HepG2 (cell line): Measurements from ENCODE around the gene CEMP1. TPM values are rescaled to one million over a fixed set of nuclear protein-coding genes. Genes with fewer than 3 reads are reported as not detected.

Source experiments
- ATAD3A ChIP-seq: sonication (generic); formaldehyde crosslinking; IDR thresholded peaks from 2 replicates; pipeline ENCODE4 v1.4.0; 2020; ENCODE audit warnings: missing genetic modification reagents
- ATF7 ChIP-seq, 2 experiments: fragments of 450-650 bp in 1 of 2; sonication (generic) in 1 of 2; formaldehyde crosslinking in 1 of 2; IDR thresholded peaks; 2 replicates each; pipeline versions ENCODE4 v1.4.0 to v1.6.1; 2016 to 2020; ENCODE audit warnings: antibody characterized with exemption in 1 of 2, mild to moderate bottlenecking in 1 of 2, missing genetic modification reagents in 1 of 2
- DMTF1 ChIP-seq: sonication (generic); formaldehyde crosslinking; IDR thresholded peaks from 2 replicates; pipeline ENCODE4 v1.4.0; 2020; ENCODE audit warnings: mild to moderate bottlenecking, missing genetic modification reagents
- FUBP1 ChIP-seq: sonication (generic); formaldehyde crosslinking; IDR thresholded peaks from 2 replicates; pipeline ENCODE4 v1.5.1; 2020; ENCODE audit warnings: missing genetic modification reagents, mild to moderate bottlenecking, borderline replicate concordance
- GATA4 ChIP-seq: sonication (generic); IDR thresholded peaks from 2 replicates; pipeline ENCODE4 v1.6.1; 2016; ENCODE audit warnings: antibody characterized with exemption, low read depth, borderline replicate concordance
- KDM5B ChIP-seq: sonication (generic); formaldehyde crosslinking; IDR thresholded peaks from 2 replicates; pipeline ENCODE4 v1.4.0; 2020; ENCODE audit warnings: missing genetic modification reagents, mild to moderate bottlenecking, borderline replicate concordance
- MAF1 ChIP-seq: sonication (generic); formaldehyde crosslinking; IDR thresholded peaks from 2 replicates; pipeline ENCODE4 v1.5.0; 2020; ENCODE audit warnings: missing genetic modification reagents, borderline replicate concordance
- NAIF1 ChIP-seq: sonication (generic); formaldehyde crosslinking; IDR thresholded peaks from 2 replicates; pipeline ENCODE4 v1.5.0; 2020; ENCODE audit warnings: mild to moderate bottlenecking, missing genetic modification reagents, borderline replicate concordance
- NR2F6 ChIP-seq, 2 experiments: IDR thresholded peaks; 2 replicates each; pipeline ENCODE4 v1.6.1; 2016; ENCODE audit warnings: antibody characterized with exemption in 1 of 2, mild to moderate bottlenecking in 1 of 2
- ZBTB33 ChIP-seq: sonication (generic); formaldehyde crosslinking; IDR thresholded peaks from 2 replicates; pipeline ENCODE4 v1.4.0; 2020; ENCODE audit warnings: missing genetic modification reagents
- ZMAT3 ChIP-seq: sonication (generic); formaldehyde crosslinking; conservative IDR thresholded peaks from 2 replicates; pipeline ENCODE4 v1.7.0; 2021; ENCODE audit warnings: missing genetic modification reagents
- ZNF382 ChIP-seq: sonication (generic); formaldehyde crosslinking; IDR thresholded peaks from 2 replicates; pipeline ENCODE4 v1.5.0; 2020; ENCODE audit warnings: missing genetic modification reagents, mild to moderate bottlenecking, borderline replicate concordance
- ZNF652 ChIP-seq: IDR thresholded peaks from 2 replicates; pipeline ENCODE4 v1.6.1; 2016; ENCODE audit warnings: low read depth, borderline replicate concordance
- ZNF75D ChIP-seq: sonication (generic); formaldehyde crosslinking; IDR thresholded peaks from 2 replicates; pipeline ENCODE4 v1.8.1; 2023; ENCODE audit warnings: missing genetic modification reagents, mild to moderate bottlenecking, borderline replicate concordance
- ZSCAN25 ChIP-seq: sonication (generic); formaldehyde crosslinking; IDR thresholded peaks from 2 replicates; pipeline ENCODE4 v1.8.0; 2022; ENCODE audit warnings: mild to moderate bottlenecking, missing genetic modification reagents
- polyA plus RNA-seq, 8 experiments: library from polyadenylated mRNA; depleted of rRNA in 3 of 8; stranded (reverse) in 7 of 8; unstranded in 1 of 8; fragments of >200 nt; fragmentation: Illumina TruSeq in 4 of 8; extraction: Trizol in 4 of 8; gene quantifications; 2 replicates each; pipeline versions ENCODE4 v1.2.1 to v1.2.3, GENCODE V29; 2011 to 2016; ENCODE audit warnings: low read depth in 4 of 8, missing spikeins in 1 of 8, mixed read lengths in 1 of 8; ENCODE audit not compliant: insufficient read depth in 1 of 8
- total RNA-seq, 5 experiments: library from RNA; depleted of rRNA; stranded (reverse); fragments of >200 nt; fragmentation: Illumina TruSeq; extraction: Trizol; gene quantifications; 2 replicates each; pipeline ENCODE4 v1.2.3, GENCODE V29; 2016; ENCODE audit warnings: low read depth in 1 of 5
- TF ChIP-seq, protein P1 (sequence below): sonication (generic); formaldehyde crosslinking; IDR thresholded peaks from 2 replicates; pipeline ENCODE4 v1.5.1; 2020; ENCODE audit warnings: mild to moderate bottlenecking, missing genetic modification reagents, moderate library complexity
- TF ChIP-seq, protein P2 (sequence below): sonication (generic); formaldehyde crosslinking; IDR thresholded peaks from 2 replicates; pipeline ENCODE4 v1.5.0; 2020; ENCODE audit warnings: missing genetic modification reagents

Gene CEMP1
- total and polyA plus RNA-seq, 2 of the 13 experiments (the other 11 are each of a cell fraction or from before 2014, with no cell fraction given): not detected

DNA sequence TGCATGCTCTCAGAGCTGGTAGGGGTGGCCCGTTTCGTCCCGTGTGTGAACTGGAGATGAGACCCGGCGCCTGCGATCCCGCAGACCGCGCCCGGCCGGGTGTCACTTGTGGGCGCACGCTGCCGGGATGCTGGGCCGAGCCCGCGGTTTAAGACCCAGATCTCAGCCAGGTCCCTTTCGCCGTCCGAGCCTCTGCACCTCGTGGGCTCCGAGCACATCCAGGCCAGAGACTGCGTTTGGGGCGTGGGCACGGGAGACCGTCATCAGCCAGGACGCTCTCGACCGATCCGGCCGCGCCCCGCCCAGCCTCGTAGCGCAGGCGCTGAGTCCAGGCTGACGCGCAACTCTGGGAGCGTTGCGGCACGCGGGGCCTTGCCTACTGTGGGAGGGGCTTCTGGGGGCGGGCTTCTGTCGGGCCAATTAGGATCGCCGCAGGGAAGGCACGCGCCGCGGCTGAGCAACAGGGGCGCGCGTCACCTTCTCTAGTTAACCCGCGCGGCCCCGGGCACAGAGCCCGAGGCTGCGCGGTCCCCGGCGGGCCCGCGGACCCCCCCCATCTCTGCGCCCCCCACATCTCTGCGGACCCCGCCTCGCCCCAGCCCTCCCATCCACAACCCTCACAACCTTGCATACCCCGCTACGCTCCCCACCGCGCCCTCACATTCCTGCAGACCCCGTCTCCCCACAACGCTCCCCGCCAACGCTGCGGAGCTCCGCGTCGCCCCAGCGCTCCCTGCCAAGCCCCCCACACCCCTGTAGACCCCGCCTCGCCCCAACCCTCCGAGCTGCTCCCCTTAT lies 687 bp upstream of the CEMP1 start (continued):
- TF ChIP-seq, protein P1, sequence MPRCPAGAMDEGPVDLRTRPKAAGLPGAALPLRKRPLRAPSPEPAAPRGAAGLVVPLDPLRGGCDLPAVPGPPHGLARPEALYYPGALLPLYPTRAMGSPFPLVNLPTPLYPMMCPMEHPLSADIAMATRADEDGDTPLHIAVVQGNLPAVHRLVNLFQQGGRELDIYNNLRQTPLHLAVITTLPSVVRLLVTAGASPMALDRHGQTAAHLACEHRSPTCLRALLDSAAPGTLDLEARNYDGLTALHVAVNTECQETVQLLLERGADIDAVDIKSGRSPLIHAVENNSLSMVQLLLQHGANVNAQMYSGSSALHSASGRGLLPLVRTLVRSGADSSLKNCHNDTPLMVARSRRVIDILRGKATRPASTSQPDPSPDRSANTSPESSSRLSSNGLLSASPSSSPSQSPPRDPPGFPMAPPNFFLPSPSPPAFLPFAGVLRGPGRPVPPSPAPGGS: 0 out of 2 replicates have a peak, but pooled peaks have one; percentile 61
- no peak for TF ChIP-seq ATAD3A (CRISPR knock-in tag)
- TF ChIP-seq ATF7 (IDR thresholded peaks at IDR 0.05): no peak
- no peak for TF ChIP-seq ATF7 (CRISPR knock-in tag; IDR thresholded peaks at IDR 0.05)
- peak; percentile 95 for TF ChIP-seq ZNF652 (CRISPR knock-in tag)
- TF ChIP-seq NR2F6 (IDR thresholded peaks at IDR 0.05): no peak
- TF ChIP-seq NR2F6 (CRISPR knock-in tag; IDR thresholded peaks at IDR 0.05): 0 out of 2 replicates have a peak, but pooled peaks have one; percentile 46
- no peak; the same call in 1 of the 2 replicates for TF ChIP-seq FUBP1 (CRISPR knock-in tag)
- TF ChIP-seq ZNF75D (CRISPR knock-in tag): no peak
- TF ChIP-seq ZMAT3 (CRISPR knock-in tag): 0 out of 2 replicates have a peak, but pooled peaks have one; percentile 69
- no peak for TF ChIP-seq DMTF1 (CRISPR knock-in tag)
- peak; percentile 81 for TF ChIP-seq KDM5B
- TF ChIP-seq, protein P2, sequence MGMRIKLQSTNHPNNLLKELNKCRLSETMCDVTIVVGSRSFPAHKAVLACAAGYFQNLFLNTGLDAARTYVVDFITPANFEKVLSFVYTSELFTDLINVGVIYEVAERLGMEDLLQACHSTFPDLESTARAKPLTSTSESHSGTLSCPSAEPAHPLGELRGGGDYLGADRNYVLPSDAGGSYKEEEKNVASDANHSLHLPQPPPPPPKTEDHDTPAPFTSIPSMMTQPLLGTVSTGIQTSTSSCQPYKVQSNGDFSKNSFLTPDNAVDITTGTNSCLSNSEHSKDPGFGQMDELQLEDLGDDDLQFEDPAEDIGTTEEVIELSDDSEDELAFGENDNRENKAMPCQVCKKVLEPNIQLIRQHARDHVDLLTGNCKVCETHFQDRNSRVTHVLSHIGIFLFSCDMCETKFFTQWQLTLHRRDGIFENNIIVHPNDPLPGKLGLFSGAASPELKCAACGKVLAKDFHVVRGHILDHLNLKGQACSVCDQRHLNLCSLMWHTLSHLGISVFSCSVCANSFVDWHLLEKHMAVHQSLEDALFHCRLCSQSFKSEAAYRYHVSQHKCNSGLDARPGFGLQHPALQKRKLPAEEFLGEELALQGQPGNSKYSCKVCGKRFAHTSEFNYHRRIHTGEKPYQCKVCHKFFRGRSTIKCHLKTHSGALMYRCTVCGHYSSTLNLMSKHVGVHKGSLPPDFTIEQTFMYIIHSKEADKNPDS (CRISPR knock-in tag): no peak
- 0 out of 2 replicates have a peak, but pooled peaks have one; percentile 13 for TF ChIP-seq ZBTB33 (CRISPR knock-in tag)
- 0 out of 2 replicates have a peak, but pooled peaks have one; percentile 54 for TF ChIP-seq GATA4
- no peak for TF ChIP-seq MAF1 (CRISPR knock-in tag)
- peak; percentile 85 for TF ChIP-seq ZSCAN25 (CRISPR knock-in tag)
- TF ChIP-seq ZNF382: no peak
- peak; percentile 81; the same call in 1 of the 2 replicates for TF ChIP-seq NAIF1 (CRISPR knock-in tag)
